Osteoblast (primary cell): ENCODE data around the gene CIROP. TPM values are rescaled to one million over a fixed set of nuclear protein-coding genes. Genes with fewer than 3 reads are reported as not detected.

Source experiments
- DNase-seq: peaks from one replicate; pipeline ENCODE4 v3.0.0; 2011; ENCODE audit warnings: low spot score, mixed read lengths; ENCODE audit not compliant: insufficient read length; ENCODE audit errors: missing footprints
- H2AFZ ChIP-seq: 2 replicates; pipeline ENCODE4 v1.6.0; 2011; ENCODE audit warnings: mild to moderate bottlenecking, low read length
- H3K27ac ChIP-seq: 2 replicates; pipeline ENCODE4 v1.5.1; 2011; ENCODE audit warnings: mild to moderate bottlenecking, low read depth, low read length, moderate library complexity
- H3K27me3 ChIP-seq: 2 replicates; pipeline ENCODE4 v1.6.0; 2012; ENCODE audit warnings: mild to moderate bottlenecking, control low read depth, inconsistent platforms, low read length, moderate library complexity; ENCODE audit not compliant: insufficient read depth
- H3K36me3 ChIP-seq: 2 replicates; pipeline ENCODE4 v1.5.1; 2011; ENCODE audit warnings: mild to moderate bottlenecking, low read length, control low read depth, moderate library complexity; ENCODE audit not compliant: insufficient read depth
- H3K4me1 ChIP-seq: 2 replicates; pipeline ENCODE4 v1.5.1; 2011; ENCODE audit warnings: mild to moderate bottlenecking, low read length, control low read depth, moderate library complexity; ENCODE audit not compliant: insufficient read depth
- H3K4me2 ChIP-seq: 2 replicates; pipeline ENCODE4 v1.6.0; 2011; ENCODE audit warnings: mild to moderate bottlenecking, low read length; ENCODE audit not compliant: insufficient read depth
- H3K4me3 ChIP-seq: fragments of 200-600 bp; sonication (generic); 3 replicates; pipeline ENCODE4 v1.5.1; 2012; ENCODE audit warnings: mild to moderate bottlenecking, low read length, inconsistent platforms; ENCODE audit not compliant: insufficient read depth
- H3K79me2 ChIP-seq: 2 replicates; pipeline ENCODE4 v1.6.0; 2012; ENCODE audit warnings: mild to moderate bottlenecking, low read length, control low read depth, inconsistent platforms; ENCODE audit not compliant: insufficient read depth
- H3K9me3 ChIP-seq: 2 replicates; pipeline ENCODE4 v1.5.1; 2011; ENCODE audit warnings: low read depth, low read length, control low read depth
- H4K20me1 ChIP-seq: 2 replicates; pipeline ENCODE4 v1.6.0; 2012; ENCODE audit warnings: mild to moderate bottlenecking, low read length, control low read depth; ENCODE audit not compliant: insufficient read depth
- total RNA-seq: library from RNA; depleted of rRNA; stranded (reverse); fragments of >200 nt; gene quantifications from 2 replicates; pipeline ENCODE4 v1.2.3, GENCODE V29; 2012
- TF ChIP-seq, protein P1 (sequence below): IDR thresholded peaks from 2 replicates; pipeline ENCODE4 v1.5.1; 2011; ENCODE audit warnings: mild to moderate bottlenecking, low read depth, low read length, moderate library complexity; ENCODE audit errors: extremely low read depth

The CIROP gene
- total RNA-seq, 1 donor: not detected

DNA sequence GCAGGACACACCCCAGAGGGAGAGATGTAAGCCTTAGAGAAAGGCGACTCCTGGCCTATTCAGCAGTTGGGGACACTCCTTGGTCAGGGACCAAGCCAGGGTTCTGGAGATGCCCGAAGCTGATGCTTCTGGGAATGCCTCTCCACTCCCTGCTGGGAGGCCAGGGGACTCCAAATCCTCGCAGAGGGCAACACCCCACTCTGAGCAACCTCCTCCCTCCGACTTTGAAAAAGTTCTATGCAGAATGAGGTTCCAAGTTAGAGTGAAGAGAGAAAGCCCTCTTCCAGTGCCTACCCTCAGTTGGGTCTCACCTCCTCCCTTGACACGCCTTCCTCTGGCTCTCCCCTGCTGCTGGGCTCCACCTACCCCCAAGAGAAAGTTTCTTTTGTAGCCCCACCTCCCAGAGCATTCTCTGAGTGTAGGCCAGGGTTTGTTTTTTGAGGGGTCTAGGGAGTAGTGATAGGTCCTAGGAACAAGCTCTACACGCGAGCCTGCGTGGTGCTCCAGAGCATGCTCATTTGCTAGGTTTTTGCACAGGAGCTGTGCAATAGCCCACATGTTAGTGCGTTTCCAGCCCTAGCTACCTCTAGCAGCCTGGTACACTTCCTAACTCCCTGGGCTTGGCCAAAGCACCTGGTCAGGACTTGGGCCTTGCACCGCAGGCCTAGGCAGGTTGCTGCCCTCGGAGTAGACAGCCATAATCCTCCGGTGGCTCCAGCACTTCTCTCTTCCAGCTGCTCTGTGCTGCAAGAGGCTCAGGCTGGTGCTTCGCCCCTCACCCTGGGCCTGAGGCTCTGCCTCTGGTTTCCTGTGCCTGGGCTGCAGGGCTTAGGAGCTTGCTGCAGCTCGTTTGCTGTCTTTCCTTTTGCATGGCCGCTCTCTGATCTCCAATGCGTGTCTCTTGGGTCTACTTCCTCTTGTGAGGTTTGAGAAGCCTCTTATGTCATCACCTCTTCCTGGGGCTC, 14.9 kb upstream of the CIROP start:
- Histone ChIP-seq H4K20me1 (no peaks in the 10 kb centered on the region), H3K36me3 (no peaks in the 10 kb centered on the region), H3K9me3 (no peaks in the 10 kb centered on the region), H3K4me2 (no peak overlapping the region), H3K27me3 (no peaks in the 10 kb centered on the region), H2AFZ (no peak overlapping the region), H3K27ac (no peak overlapping the region), H3K4me3 (no peak overlapping the region), H3K4me1 (peaks cover 23% of the 10 kb centered on the region), H3K79me2 (no peaks in the 10 kb centered on the region)
- TF ChIP-seq, protein P1, sequence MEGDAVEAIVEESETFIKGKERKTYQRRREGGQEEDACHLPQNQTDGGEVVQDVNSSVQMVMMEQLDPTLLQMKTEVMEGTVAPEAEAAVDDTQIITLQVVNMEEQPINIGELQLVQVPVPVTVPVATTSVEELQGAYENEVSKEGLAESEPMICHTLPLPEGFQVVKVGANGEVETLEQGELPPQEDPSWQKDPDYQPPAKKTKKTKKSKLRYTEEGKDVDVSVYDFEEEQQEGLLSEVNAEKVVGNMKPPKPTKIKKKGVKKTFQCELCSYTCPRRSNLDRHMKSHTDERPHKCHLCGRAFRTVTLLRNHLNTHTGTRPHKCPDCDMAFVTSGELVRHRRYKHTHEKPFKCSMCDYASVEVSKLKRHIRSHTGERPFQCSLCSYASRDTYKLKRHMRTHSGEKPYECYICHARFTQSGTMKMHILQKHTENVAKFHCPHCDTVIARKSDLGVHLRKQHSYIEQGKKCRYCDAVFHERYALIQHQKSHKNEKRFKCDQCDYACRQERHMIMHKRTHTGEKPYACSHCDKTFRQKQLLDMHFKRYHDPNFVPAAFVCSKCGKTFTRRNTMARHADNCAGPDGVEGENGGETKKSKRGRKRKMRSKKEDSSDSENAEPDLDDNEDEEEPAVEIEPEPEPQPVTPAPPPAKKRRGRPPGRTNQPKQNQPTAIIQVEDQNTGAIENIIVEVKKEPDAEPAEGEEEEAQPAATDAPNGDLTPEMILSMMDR: no peak
- DNase-seq: no peak

DNA sequence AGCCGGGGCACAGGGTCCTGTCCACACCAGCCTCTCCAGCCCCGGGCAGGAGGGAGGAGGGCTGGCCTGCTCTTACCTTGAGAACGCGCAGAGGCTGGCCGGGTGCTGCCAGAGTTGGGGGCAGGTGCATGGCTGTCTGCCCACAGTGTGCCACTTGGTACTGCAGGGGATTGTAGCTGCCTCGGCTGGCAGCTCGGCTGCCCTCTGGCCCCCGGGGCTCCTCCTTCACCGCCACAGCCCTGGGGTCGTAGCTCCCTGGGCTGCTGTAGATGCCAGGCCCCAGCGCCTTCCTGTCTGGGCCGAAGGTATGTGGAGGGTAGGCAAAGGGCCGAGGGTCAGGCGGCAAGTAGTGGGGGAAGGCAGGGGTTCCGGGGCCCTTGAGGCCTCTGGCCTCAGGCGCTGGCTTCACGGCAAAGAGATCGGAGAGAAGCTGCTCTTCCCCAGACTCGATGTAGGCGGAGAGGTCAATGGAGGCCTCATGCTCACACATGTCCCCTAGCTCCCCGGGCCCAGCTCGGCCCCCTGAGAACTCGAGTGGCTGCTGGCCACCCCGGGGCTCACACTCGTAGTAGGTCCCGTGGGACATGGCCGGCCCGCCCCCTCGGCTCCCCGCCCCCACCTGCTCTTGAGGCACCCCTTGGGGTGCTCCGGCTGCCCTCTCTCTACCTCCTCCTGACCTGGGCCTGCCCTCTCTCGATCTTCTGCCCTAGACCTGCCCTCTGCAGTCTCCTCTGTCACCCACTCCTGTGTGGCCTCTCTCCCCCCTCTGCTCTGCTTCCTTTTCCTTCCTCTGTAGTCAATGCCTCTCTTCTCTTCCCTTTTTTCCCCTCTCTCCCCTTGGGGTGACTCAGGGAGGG, 13.9 kb upstream of the CIROP start, which contains the start of gene CEBPE:
TSS of gene CEBPE (minus strand) at position 750 of the 857 bp plus-strand sequence. CDS start at position 586, 164 bp downstream.
- H2AFZ ChIP-seq: no peak within 1 kb of the TSS
- H3K27me3 ChIP-seq: no peaks in the 10 kb centered on the region
- no peaks in the 10 kb centered on the region for H3K79me2 ChIP-seq
- no peaks in the 10 kb centered on the region for H3K36me3 ChIP-seq
- no peak within 1 kb of the TSS for H3K4me3 ChIP-seq
- H4K20me1 ChIP-seq: no peaks in the 10 kb centered on the region
- peaks cover 32% of the 10 kb centered on the region for H3K4me1 ChIP-seq
- no peak within 1 kb of the TSS for H3K27ac ChIP-seq
- no peaks in the 10 kb centered on the region for H3K9me3 ChIP-seq
- H3K4me2 ChIP-seq: no peak within 1 kb of the TSS
- DNase-seq: no peak
- TF ChIP-seq, protein P1: no peak

DNA sequence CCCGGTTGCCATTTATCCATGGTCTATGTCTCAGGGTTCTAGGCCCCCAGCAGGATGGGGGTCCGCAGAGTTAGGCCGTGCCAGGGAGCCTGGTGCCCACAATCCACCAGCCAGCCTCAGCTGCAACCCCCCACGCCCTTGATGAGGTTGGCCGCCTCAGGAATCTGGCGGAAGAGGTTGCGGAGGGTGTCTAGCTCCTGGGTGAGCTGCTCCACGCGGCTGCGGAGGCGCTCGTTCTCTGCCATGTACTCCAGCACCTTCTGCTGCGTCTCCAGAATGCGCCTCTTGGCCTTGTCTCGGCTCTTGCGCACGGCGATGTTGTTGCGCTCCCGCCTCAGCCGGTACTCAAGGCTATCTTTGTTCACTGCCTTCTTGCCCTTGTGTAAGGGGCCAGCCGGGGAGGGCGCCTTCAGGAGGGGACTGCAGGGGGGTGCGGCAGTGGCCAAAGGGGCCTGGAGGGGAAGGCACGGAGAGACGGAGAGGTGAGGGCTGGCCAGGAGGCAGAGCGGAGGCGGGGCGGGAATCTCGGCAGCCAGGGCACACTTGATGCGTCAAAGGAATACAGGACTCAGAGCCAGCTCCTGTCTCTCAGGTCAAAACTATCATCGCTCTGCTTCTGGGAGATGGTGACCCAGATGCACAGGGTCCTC, 12.7 kb upstream of the CIROP start:
- no peaks in the 10 kb centered on the region for H3K79me2 ChIP-seq
- H3K4me1 ChIP-seq: peaks cover 45% of the 10 kb centered on the region
- no peaks in the 10 kb centered on the region for H3K36me3 ChIP-seq
- no peaks in the 10 kb centered on the region for H3K9me3 ChIP-seq
- no peak overlapping the region for H2AFZ ChIP-seq
- H3K27me3 ChIP-seq: no peaks in the 10 kb centered on the region
- DNase-seq: no peak
- H3K4me2 ChIP-seq: no peak overlapping the region
- H4K20me1 ChIP-seq: no peaks in the 10 kb centered on the region
- TF ChIP-seq, protein P1: no peak
- no peak overlapping the region for H3K4me3 ChIP-seq
- H3K27ac ChIP-seq: no peak overlapping the region
